A549 (cell line): ENCODE results near the gene DDX27. TPM values are rescaled to one million over a fixed set of nuclear protein-coding genes. Genes with fewer than 3 reads are reported as not detected.

Experiments
- ATAC-seq, 2 experiments: fragments of 200-7000 bp in 1 of 2; fragments of >200 bp in 1 of 2; cut with Nextera tagmentation in 1 of 2; cut with Tn5 transposase in 1 of 2; 3 replicates each; pipeline versions ENCODE4 v1.8.0 to v1.9.1; 2018 to 2020; ENCODE audit warnings: mild to moderate bottlenecking in 1 of 2, moderate library complexity in 1 of 2
- CTCF ChIA-PET: fragments of 300-600 bp; sonication (Branson Sonifier 250); formaldehyde crosslinking; extraction: SDS; loops from one replicate; lab custom pipeline; 2021; ENCODE audit warnings: antibody characterized with exemption, inconsistent platforms; lab: Yijun Ruan, JAX
- POLR2A ChIA-PET: fragments of 350-600 bp; formaldehyde crosslinking; extraction: SDS; loops from one replicate; lab custom pipeline; 2021; ENCODE audit warnings: antibody characterized with exemption, inconsistent platforms; lab: Yijun Ruan, JAX
- DNase-seq, 2 experiments: peaks; one replicate each; pipeline versions ENCODE4 v3.0.0 to v3.0.0-alpha.2; 2011 to 2016; ENCODE audit warnings: low read depth in 1 of 2, low spot score in 1 of 2
- FAIRE-seq: peaks from 2 replicates; lab custom pipeline; 2011; peaks lifted over from hg19 to GRCh38; lab: Jason Lieb, UNC
- H3K27ac ChIP-seq, 2 experiments: fragments of >200 bp; sonication (Bioruptor Twin); formaldehyde crosslinking; 3 replicates each; pipeline ENCODE4 v1.5.1; 2016 to 2017
- H3K4me1 ChIP-seq: fragments of >200 bp; sonication (Bioruptor Twin); formaldehyde crosslinking; 3 replicates; pipeline ENCODE4 v1.6.1; 2016
- H3K4me2 ChIP-seq: fragments of >200 bp; sonication (Bioruptor Twin); formaldehyde crosslinking; 3 replicates; pipeline ENCODE4 v1.6.1; 2016
- H3K4me3 ChIP-seq: fragments of >200 bp; sonication (Bioruptor Twin); formaldehyde crosslinking; 3 replicates; pipeline ENCODE4 v1.5.1; 2016
- H3K9me3 ChIP-seq: fragments of >200 bp; sonication (Bioruptor Twin); formaldehyde crosslinking; 3 replicates; pipeline ENCODE4 v1.6.1; 2016
- BCL3 ChIP-seq: fragments of >200 bp; sonication (Bioruptor Twin); formaldehyde crosslinking; IDR thresholded peaks from 3 replicates; pipeline ENCODE4 v1.6.1; 2016
- CBX8 ChIP-seq: fragments of 200-600 bp; sonication (generic); IDR thresholded peaks from 2 replicates; pipeline ENCODE4 v1.6.1; 2016
- CEBPB ChIP-seq, 2 experiments: fragments of >200 bp in 1 of 2; sonication (Bioruptor Twin) in 1 of 2; formaldehyde crosslinking in 1 of 2; IDR thresholded peaks; 2 replicates each; pipeline ENCODE4 v1.6.1; 2012 to 2016
- E2F6 ChIP-seq: IDR thresholded peaks from 2 replicates; pipeline ENCODE4 v1.6.1; 2012; ENCODE audit warnings: low read depth, borderline replicate concordance
- EHF ChIP-seq: fragments of 250-450 bp; sonication (Bioruptor Pico); IDR thresholded peaks from 2 replicates; pipeline ENCODE4 v1.5.0; 2020; ENCODE audit warnings: mild to moderate bottlenecking
- ESRRA ChIP-seq: fragments of 150-350 bp; IDR thresholded peaks from 2 replicates; pipeline ENCODE4 v1.6.1; 2014; ENCODE audit warnings: mild to moderate bottlenecking, low read length, borderline replicate concordance
- FOSB ChIP-seq: fragments of 250-450 bp; sonication (Bioruptor Pico); IDR thresholded peaks from 2 replicates; pipeline ENCODE4 v1.5.0; 2020; ENCODE audit warnings: mild to moderate bottlenecking, moderate library complexity
- GATA3 ChIP-seq: IDR thresholded peaks from 2 replicates; pipeline ENCODE4 v1.6.1; 2012; ENCODE audit warnings: borderline replicate concordance
- HEYL ChIP-seq: fragments of 250-450 bp; sonication (Bioruptor Pico); IDR thresholded peaks from 2 replicates; pipeline ENCODE4 v1.8.0; 2021; ENCODE audit warnings: mild to moderate bottlenecking, moderate library complexity
- HOXB13 ChIP-seq: fragments of 250-450 bp; sonication (Bioruptor Pico); IDR thresholded peaks from 2 replicates; pipeline ENCODE4 v1.5.0; 2020; ENCODE audit warnings: low read depth, mild to moderate bottlenecking, moderate library complexity
- JUNB ChIP-seq: fragments of >200 bp; sonication (Bioruptor Twin); formaldehyde crosslinking; IDR thresholded peaks from 2 replicates; pipeline ENCODE4 v1.6.1; 2016
- MAFK ChIP-seq: fragments of 450-650 bp; IDR thresholded peaks from 2 replicates; pipeline ENCODE4 v1.6.1; 2014; ENCODE audit not compliant: partially characterized antibody
- NFE2L2 ChIP-seq: fragments of 150-350 bp; conservative IDR thresholded peaks from 2 replicates; pipeline ENCODE4 v1.6.1; 2014; ENCODE audit warnings: low read length
- PHF8 ChIP-seq: fragments of 200-600 bp; sonication (generic); IDR thresholded peaks from 2 replicates; pipeline ENCODE4 v1.6.1; 2016; ENCODE audit warnings: low read depth, mild to moderate bottlenecking, antibody characterized with exemption, moderate library complexity, borderline replicate concordance
- POLR2AphosphoS2 ChIP-seq: conservative IDR thresholded peaks from 2 replicates; pipeline ENCODE4 v1.6.1; 2012; ENCODE audit warnings: low read length, improper control_type of control experiment, inconsistent platforms
- REST ChIP-seq: fragments of 200-600 bp; sonication (generic); IDR thresholded peaks from 2 replicates; pipeline ENCODE4 v1.6.1; 2016; ENCODE audit warnings: antibody characterized with exemption, mild to moderate bottlenecking, moderate library complexity
- RFX5 ChIP-seq: fragments of 450-650 bp; IDR thresholded peaks from 2 replicates; pipeline ENCODE4 v1.7.1; 2014; ENCODE audit warnings: antibody characterized with exemption, mild to moderate bottlenecking, moderate library complexity
- SMC3 ChIP-seq: fragments of >200 bp; sonication (Bioruptor Twin); formaldehyde crosslinking; IDR thresholded peaks from 3 replicates; pipeline ENCODE4 v1.6.1; 2018; ENCODE audit warnings: inconsistent platforms
- SREBF2 ChIP-seq: fragments of 450-650 bp; IDR thresholded peaks from 2 replicates; pipeline ENCODE4 v1.6.1; 2014; ENCODE audit warnings: mild to moderate bottlenecking, moderate library complexity
- USF2 ChIP-seq: fragments of 450-650 bp; IDR thresholded peaks from 2 replicates; pipeline ENCODE4 v1.6.1; 2014; ENCODE audit warnings: antibody characterized with exemption
- WGBS: methylation state at CpG from one replicate; pipeline ENCODE4 v1.1.6; 2017; ENCODE audit errors: missing lambda C conversion rate; 5-methylcytosine and 5-hydroxymethylcytosine counted together
- polyA plus RNA-seq, 4 experiments: library from polyadenylated mRNA; depleted of rRNA in 3 of 4; stranded (reverse); fragments of >200 nt; fragmentation: RNase III in 1 of 4; extraction: RNeasy Plus Mini Kit Qiagen cat#74134 plus additional on column Dnase treatment in 1 of 4; gene quantifications; 2 replicates in 3 of 4; 3 replicates in 1 of 4; pipeline ENCODE4 v1.2.3, GENCODE V29; 2011 to 2017

DDX27 gene
- polyA plus RNA-seq, 2 of the 4 experiments (the other 2 are of a cell fraction), result 69.3 TPM

- WGBS, result 94% methylated on average over 8 of the region's 8 CpGs
- POLR2A ChIA-PET, result interaction anchor here (0.7 kb wide), 1 partner anchor 11 kb away, joined by 3 read pairs; no protein-coding TSS in a partner anchor
Measured at GRCh38 chr20:49273696-49274277, 54.6 kb downstream of the DDX27 start.

GRCh38 chr20:49275216-49275615 is 56.0 kb downstream of the DDX27 start:
- ATAC-seq (no peak), DNase-seq (no peak), FAIRE-seq (no peak)
- Histone ChIP-seq H3K27ac (peak overlapping the region in 1 of 2 experiments; percentile 98; a peak in 2 of 6 replicates), H3K9me3 (no peaks in the 10 kb centered on the region), H3K4me3 (no peak overlapping the region), H3K4me2 (peak overlapping the region; percentile 83), H3K4me1 (peaks cover 15% of the 10 kb centered on the region)
- ChIA-PET POLR2A (no interaction called here), CTCF (interaction anchor here (1.1 to 2.1 kb wide), 3 partner anchors 29 to 48 kb away, joined by 4 to 9 read pairs (median 8); no protein-coding TSS in a partner anchor)
- 88% methylated on average over 4 of the region's 4 CpGs for WGBS
- TF ChIP-seq ESRRA (no peak), RFX5 (no peak), FOSB (CRISPR knock-in tag) (no peak), EHF (CRISPR knock-in tag) (no peak), E2F6 (no peak), SREBF2 (no peak), SMC3 (no peak), POLR2AphosphoS2 (no peak), CBX8 (no peak), USF2 (no peak), GATA3 (no peak), HOXB13 (no peak), NFE2L2 (no peak), CEBPB (IDR thresholded peaks at IDR 0.05) (no peak), PHF8 (no peak), REST (no peak), HEYL (CRISPR knock-in tag) (no peak), BCL3 (no peak)

More at GRCh38 chr20:49273696-49274277, 54.6 kb downstream of the DDX27 start:
- Histone ChIP-seq H3K27ac (no peak overlapping the region), H3K4me2 (no peak overlapping the region), H3K4me3 (no peak overlapping the region), H3K9me3 (no peaks in the 10 kb centered on the region), H3K4me1 (peaks cover 15% of the 10 kb centered on the region)
- CTCF ChIA-PET, result interaction anchor here (0.6 to 1.8 kb wide), 2 partner anchors 27 to 108 kb away, joined by 3 to 9 read pairs; no protein-coding TSS in a partner anchor
- FAIRE-seq, result no peak
- no peak for DNase-seq
- no peak for ATAC-seq
- TF ChIP-seq JUNB (no peak), MAFK (peak; percentile 99)
